Epithelial cell of esophagus (primary cell): ENCODE results near the gene CEACAM1.
A peak's percentile ranks its signal among the peaks of the same experiment; 100 is the strongest.
"Not testable (repeated sequence)": the region's sequence is repeated elsewhere in the genome, so short reads cannot be mapped to it uniquely, and the experiment has no call there.

Experiments used
- DNase-seq: peaks from one replicate; pipeline ENCODE4 v3.0.0; 2010; ENCODE audit warnings: low read depth
- H3K4me3 ChIP-seq: 2 replicates; pipeline ENCODE4 v1.5.1; 2011; ENCODE audit warnings: mild to moderate bottlenecking, low read length, control low read depth
- CTCF ChIP-seq: IDR thresholded peaks from 2 replicates; pipeline ENCODE4 v1.5.1; 2011; ENCODE audit warnings: low read depth, mild to moderate bottlenecking, low read length, control low read depth, inconsistent platforms; ENCODE audit not compliant: insufficient read depth; ENCODE audit errors: missing control alignments

Gene CEACAM1

GRCh38 chr19:42496460-42497133, 31.7 kb downstream of the CEACAM1 start:
- H3K4me3 ChIP-seq = no peak overlapping the region
- DNase-seq = no peak
- no peak for TF ChIP-seq CTCF

DNA sequence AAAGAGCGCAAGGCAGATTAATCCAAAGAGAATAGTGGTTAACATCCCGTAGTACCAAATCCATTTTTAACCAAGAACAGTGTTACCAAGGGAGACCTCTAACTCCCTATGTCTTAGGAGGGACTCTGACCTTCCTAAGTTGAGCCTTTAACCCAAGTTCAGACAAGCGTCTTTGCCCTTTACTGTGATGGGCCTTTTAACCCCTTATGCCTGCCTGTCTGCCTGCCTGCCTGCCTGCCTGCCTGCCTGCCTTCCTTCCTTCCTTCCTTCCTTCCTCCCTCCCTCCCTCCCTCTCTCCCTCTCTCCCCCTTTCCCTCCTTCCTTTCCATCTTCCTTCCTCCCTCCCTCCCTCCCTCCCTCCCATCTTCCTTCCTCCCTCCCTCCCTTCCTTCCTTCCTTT, 32.6 kb downstream of the CEACAM1 start:
- no peak for TF ChIP-seq CTCF
- H3K4me3 ChIP-seq = no peak overlapping the region

GRCh38 chr19:42494321-42494720, 34.0 kb downstream of the CEACAM1 start:
- TF ChIP-seq CTCF = no peak
- H3K4me3 ChIP-seq = no peak overlapping the region
- no peak for DNase-seq

More for the DNA sequence above, 32.6 kb downstream of the CEACAM1 start:
- no peak for DNase-seq

GRCh38 chr19:42488783-42489521, 39.3 kb downstream of the CEACAM1 start:
- no peak overlapping the region for H3K4me3 ChIP-seq
- no peak for TF ChIP-seq CTCF
- DNase-seq = no peak

DNA sequence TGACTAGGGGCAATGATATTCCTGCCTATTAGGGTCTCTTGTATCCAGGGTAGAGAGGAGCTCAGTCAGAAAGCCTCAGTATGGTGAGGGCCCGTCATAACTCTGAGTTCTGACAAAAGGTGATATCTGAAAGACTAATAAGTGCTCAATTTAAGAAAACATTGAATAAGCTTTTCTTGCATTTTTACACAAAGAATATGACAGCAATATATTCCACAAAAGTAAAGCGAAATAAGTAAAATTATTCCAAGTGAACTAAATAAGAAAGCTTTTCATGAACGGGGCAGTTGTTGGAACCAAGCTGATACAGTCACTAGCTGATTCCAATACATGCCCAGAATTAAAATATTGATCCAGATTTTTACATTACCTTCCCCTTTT, 40.5 kb downstream of the CEACAM1 start:
- TF ChIP-seq CTCF = no peak
- H3K4me3 ChIP-seq = no peak overlapping the region
- DNase-seq = no peak

GRCh38 chr19:42487032-42487797, 41.1 kb downstream of the CEACAM1 start:
- H3K4me3 ChIP-seq = no peak overlapping the region
- TF ChIP-seq CTCF = no peak
- DNase-seq = no peak

- DNase-seq = peak; percentile 16
- H3K4me3 ChIP-seq = not testable (repeated sequence)
Observed at GRCh38 chr19:42485036-42485435, 43.2 kb downstream of the CEACAM1 start.
